DND-41 (cell line): ENCODE data around the gene WDR89.

Source experiments
- ATAC-seq: fragments of 200-7000 bp; cut with Tn5 transposase; 3 replicates; pipeline ENCODE4 v1.9.1; 2021; ENCODE audit warnings: low read depth; ENCODE audit not compliant: insufficient read depth
- DNase-seq: peaks from one replicate; pipeline ENCODE4 v3.0.0-alpha.2; 2020
- H2AFZ ChIP-seq: 2 replicates; pipeline ENCODE4 v1.6.0; 2012; ENCODE audit warnings: low read depth, low read length
- H3K27ac ChIP-seq: 2 replicates; pipeline ENCODE4 v1.5.1; 2012; ENCODE audit warnings: low read length, inconsistent platforms
- H3K27me3 ChIP-seq: fragments of 200-600 bp; sonication (generic); 2 replicates; pipeline ENCODE4 v1.6.0; 2012; ENCODE audit warnings: low read length, mild to moderate bottlenecking, inconsistent platforms; ENCODE audit not compliant: insufficient read depth, poor library complexity
- H3K36me3 ChIP-seq: 2 replicates; pipeline ENCODE4 v1.5.1; 2012; ENCODE audit warnings: low read length, inconsistent platforms; ENCODE audit not compliant: insufficient read depth
- H3K4me1 ChIP-seq: 2 replicates; pipeline ENCODE4 v1.5.1; 2012; ENCODE audit warnings: mild to moderate bottlenecking, low read length; ENCODE audit not compliant: insufficient read depth
- H3K4me2 ChIP-seq: 2 replicates; pipeline ENCODE4 v1.6.0; 2012; ENCODE audit warnings: mild to moderate bottlenecking, moderate library complexity, low read length, inconsistent platforms; ENCODE audit not compliant: insufficient read depth
- H3K4me3 ChIP-seq, 2 experiments: fragments of 200-600 bp in 1 of 2; shearing (Covaris generic) in 1 of 2; 2 replicates each; pipeline ENCODE4 v1.5.1; 2012 to 2016; ENCODE audit warnings: inconsistent platforms in 2 of 2, low read length in 2 of 2, mild to moderate bottlenecking in 2 of 2, low read depth in 1 of 2, moderate library complexity in 1 of 2
- H3K79me2 ChIP-seq: 2 replicates; pipeline ENCODE4 v1.6.0; 2012; ENCODE audit warnings: low read length, inconsistent platforms; ENCODE audit not compliant: insufficient read depth
- H3K9ac ChIP-seq: 2 replicates; pipeline ENCODE4 v1.6.0; 2012; ENCODE audit warnings: low read depth, mild to moderate bottlenecking, inconsistent platforms, low read length, moderate library complexity
- H3K9me3 ChIP-seq: 2 replicates; pipeline ENCODE4 v1.5.1; 2012; ENCODE audit warnings: low read length, moderate library complexity, mild to moderate bottlenecking, inconsistent platforms; ENCODE audit not compliant: insufficient read depth, severe bottlenecking
- H4K20me1 ChIP-seq: 2 replicates; pipeline ENCODE4 v1.6.0; 2012; ENCODE audit warnings: low read length; ENCODE audit not compliant: insufficient read depth
- CTCF ChIP-seq: IDR thresholded peaks from 2 replicates; pipeline ENCODE4 v1.5.1; 2012; ENCODE audit warnings: borderline replicate concordance, low read length, moderate library complexity, mild to moderate bottlenecking; ENCODE audit not compliant: poor library complexity, severe bottlenecking; ENCODE audit errors: extremely low read depth
- EZH2 ChIP-seq: IDR thresholded peaks from 3 replicates; pipeline ENCODE4 v1.6.1; 2012; ENCODE audit warnings: borderline replicate concordance, low read depth, mild to moderate bottlenecking, moderate library complexity, low read length, inconsistent platforms; ENCODE audit not compliant: severe bottlenecking

Gene WDR89

GRCh38 chr14:63614679-63615363 is 26.9 kb downstream of the WDR89 start:
- H3K79me2 ChIP-seq, result peaks cover 85% of the 10 kb centered on the region
- DNase-seq, result no peak
- H3K9ac ChIP-seq, result no peak overlapping the region
- H3K9me3 ChIP-seq, result no peaks in the 10 kb centered on the region
- peaks cover 10% of the 10 kb centered on the region; the same call in 1 of the 2 replicates for H4K20me1 ChIP-seq
- H3K27me3 ChIP-seq, result no peaks in the 10 kb centered on the region
- TF ChIP-seq EZH2 (no peak), CTCF (no peak)
- ATAC-seq, result no peak
- no peak overlapping the region for H3K4me2 ChIP-seq
- peaks cover 31% of the 10 kb centered on the region; the same call in 1 of the 2 replicates for H3K36me3 ChIP-seq
- H2AFZ ChIP-seq, result no peak overlapping the region
- H3K27ac ChIP-seq, result no peak overlapping the region
- H3K4me3 ChIP-seq, result no peak overlapping the region
- H3K4me1 ChIP-seq, result no peaks in the 10 kb centered on the region

DNA sequence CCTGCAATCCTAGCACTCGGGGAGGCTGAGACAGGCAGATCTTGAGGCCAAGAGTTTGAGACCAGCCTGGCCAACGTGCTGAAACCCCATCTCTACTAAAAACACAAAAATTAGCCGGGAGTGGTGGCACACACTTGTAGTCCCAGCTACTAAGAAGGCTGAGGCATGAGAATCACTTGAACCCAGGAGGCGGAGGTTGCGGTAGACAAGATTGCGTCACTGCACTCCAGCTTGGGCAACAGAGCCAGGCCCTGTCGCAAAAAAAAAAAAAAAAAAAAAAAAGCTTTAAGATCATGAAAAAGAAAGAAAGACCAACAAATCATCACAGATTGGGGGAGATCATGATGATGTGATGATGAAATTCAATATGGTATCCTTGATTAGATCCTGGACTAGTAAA is 30.6 kb downstream of the WDR89 start:
- H3K4me1 ChIP-seq, result no peaks in the 10 kb centered on the region
- no peak overlapping the region for H2AFZ ChIP-seq
- H3K9ac ChIP-seq, result no peak overlapping the region
- peaks cover 8% of the 10 kb centered on the region; the same call in 1 of the 2 replicates for H4K20me1 ChIP-seq
- no peaks in the 10 kb centered on the region for H3K9me3 ChIP-seq
- no peak for TF ChIP-seq EZH2
- no peak for TF ChIP-seq CTCF
- H3K27me3 ChIP-seq, result no peaks in the 10 kb centered on the region
- H3K4me3 ChIP-seq, result no peak overlapping the region
- DNase-seq, result no peak
- ATAC-seq, result no peak
- peaks cover 77% of the 10 kb centered on the region for H3K79me2 ChIP-seq
- H3K36me3 ChIP-seq, result peaks cover 10% of the 10 kb centered on the region; the same call in 1 of the 2 replicates
- no peak overlapping the region for H3K4me2 ChIP-seq
- H3K27ac ChIP-seq, result no peak overlapping the region

DNA sequence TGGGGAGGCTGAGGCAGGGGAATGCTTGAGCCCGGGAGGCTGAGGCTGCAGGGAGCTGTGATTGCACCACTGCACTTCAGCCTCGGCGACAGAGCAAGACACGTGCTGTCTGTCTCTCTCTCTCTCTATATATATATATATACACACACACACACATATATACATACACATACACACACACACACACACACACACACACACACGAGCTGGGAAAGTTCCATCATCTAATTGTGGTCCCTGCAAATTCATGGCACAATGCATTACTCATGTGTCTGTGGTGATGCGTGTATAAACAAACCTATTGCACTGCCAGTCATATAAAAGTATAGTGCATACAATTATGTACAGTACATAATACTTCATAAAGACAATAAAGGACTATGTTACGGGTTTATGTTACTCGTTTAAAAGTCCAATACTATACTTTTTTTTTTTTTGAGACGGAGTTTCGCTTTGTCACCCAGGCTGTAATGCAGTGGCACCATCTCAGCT is 36.6 kb downstream of the WDR89 start:
- no peak overlapping the region for H3K4me3 ChIP-seq
- DNase-seq (no peak), ATAC-seq (no peak)
- TF ChIP-seq EZH2 (no peak), CTCF (no peak)
- H3K27me3 ChIP-seq, result no peaks in the 10 kb centered on the region
- H4K20me1 ChIP-seq, result peaks cover 11% of the 10 kb centered on the region; the same call in 1 of the 2 replicates
- peaks cover 26% of the 10 kb centered on the region for H3K36me3 ChIP-seq
- peaks cover 59% of the 10 kb centered on the region for H3K79me2 ChIP-seq
- no peaks in the 10 kb centered on the region for H3K9me3 ChIP-seq
- H3K9ac ChIP-seq, result no peak overlapping the region
- H3K4me2 ChIP-seq, result no peak overlapping the region
- H2AFZ ChIP-seq, result no peak overlapping the region
- no peaks in the 10 kb centered on the region for H3K4me1 ChIP-seq
- no peak overlapping the region for H3K27ac ChIP-seq
